Stimulated activated CD4-positive, alpha-beta T cell treated with anti-CD3 and anti-CD28 coated beads, Interleukin-12 subunit alpha, Interleukin-12 subunit beta, amount 100 ng/mL, for 24 hours (primary cell): ENCODE data around the gene ELMO1.
A peak's percentile ranks its signal among the peaks of the same experiment; 100 is the strongest.

Experiments
- DNase-seq, 2 experiments: peaks; one replicate each; pipeline ENCODE4 v3.0.0-alpha.2; 2020; ENCODE audit warnings: low read depth in 2 of 2

Gene ELMO1

DNA sequence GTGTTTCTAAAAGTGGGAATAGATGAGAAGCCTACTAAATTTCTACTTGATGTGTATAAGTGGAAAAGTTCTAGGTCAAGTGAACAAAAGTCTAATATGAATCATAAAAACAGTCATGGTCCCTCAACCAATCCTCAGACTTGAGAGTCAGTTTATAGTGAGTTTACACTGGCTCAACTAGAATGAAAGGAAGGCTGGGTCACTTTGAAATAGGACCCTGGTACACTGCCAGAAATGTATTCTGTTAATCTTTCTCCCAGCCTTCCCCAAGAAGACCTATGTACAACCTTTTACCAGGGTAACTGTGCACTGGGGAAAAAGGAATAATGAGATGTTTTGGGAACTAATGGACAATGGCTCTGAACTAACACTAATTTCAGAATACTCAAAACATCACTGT is 17.3 kb downstream of the ELMO1 start:
- no peak for DNase-seq

DNA sequence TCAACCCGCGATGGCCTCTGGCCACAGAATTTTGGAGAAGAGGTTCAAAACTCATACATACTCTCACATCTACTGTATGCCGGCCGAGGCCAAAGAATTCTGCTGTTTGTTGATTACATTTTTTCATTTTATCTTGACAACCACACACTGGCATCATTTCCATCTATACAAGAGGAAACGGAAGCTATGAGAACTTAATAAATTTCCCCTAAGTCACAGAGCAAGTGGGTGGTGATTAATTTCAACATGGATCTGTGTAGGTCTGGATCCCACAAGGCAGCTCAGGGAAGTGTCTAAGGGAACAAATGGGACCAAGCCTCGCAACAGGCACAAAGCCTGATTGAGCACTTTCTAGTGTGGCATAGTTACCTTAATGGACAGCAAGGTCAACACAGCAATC is 18.0 kb downstream of the ELMO1 start:
- DNase-seq, result no peak

DNA sequence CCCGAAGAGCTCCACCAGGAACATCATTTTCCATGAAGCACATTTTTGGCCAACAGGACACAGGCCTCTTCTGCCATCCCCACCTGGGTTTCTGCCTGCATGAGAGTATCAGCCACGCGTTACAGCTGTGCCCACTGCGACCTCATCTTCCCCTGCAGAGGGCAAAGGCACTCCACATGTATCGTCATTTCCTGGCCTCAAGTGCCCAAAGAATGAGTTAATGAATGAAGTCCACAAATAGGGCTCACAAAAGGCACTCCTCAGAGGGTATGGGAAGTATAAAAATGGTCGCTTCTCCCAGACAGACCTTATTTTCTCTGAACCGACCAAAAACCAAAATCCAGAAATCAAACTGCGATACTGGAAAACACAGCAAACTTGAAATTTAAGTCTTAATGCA is 18.5 kb downstream of the ELMO1 start:
- no peak for DNase-seq

DNA sequence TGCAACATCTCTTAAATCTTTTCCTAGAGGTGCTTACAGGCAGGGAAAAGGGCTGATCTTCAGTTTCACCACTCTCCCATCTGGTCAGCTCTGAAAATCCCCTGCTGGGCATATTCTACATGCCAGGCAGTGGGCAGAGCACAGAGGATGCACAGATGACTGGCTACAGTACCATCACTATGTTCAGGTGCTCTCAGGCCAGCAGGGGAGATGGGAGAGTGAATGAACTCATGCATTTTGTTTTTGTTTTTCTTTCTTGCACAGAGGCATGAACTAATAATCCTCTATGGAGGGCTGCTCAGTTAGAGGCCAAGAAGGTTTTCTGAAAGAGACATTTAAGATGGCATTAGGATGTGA is 19.3 kb downstream of the ELMO1 start:
- DNase-seq, result no peak

DNA sequence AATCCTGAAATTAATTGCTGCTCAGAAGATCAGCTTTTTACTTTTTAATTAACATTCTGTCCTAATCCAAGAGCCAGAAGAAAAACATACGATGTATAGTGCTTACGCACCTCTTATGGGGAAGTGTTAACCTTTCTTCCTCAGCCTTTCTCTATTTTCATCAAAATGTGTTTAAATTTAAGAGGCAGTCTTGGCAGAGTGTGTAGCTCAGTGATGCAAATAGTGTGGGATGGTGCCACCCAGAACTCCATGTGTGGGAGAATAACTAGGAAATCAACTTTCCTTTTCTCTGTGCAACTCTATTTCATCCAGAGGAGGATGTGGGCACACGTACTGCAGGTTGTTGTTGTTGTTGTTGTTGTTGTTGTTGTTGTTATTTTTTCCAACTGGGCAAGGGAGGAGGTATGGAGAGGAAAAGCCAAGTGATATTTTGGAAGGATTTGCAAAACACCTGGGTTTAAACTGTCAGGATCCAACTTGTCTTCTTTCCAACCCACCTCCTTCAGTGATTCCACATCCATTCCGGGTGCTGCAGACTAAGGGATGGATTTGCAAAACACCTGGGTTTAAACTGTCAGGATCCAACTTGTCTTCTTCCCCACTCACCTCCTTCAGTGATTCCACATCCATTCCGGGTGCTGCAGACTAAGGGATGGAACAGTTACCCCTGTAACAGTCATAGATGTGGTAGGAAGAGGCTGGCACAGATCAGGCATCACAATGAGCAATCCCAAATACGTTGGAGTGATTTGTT is 19.8 kb downstream of the ELMO1 start:
- DNase-seq, result no peak

DNA sequence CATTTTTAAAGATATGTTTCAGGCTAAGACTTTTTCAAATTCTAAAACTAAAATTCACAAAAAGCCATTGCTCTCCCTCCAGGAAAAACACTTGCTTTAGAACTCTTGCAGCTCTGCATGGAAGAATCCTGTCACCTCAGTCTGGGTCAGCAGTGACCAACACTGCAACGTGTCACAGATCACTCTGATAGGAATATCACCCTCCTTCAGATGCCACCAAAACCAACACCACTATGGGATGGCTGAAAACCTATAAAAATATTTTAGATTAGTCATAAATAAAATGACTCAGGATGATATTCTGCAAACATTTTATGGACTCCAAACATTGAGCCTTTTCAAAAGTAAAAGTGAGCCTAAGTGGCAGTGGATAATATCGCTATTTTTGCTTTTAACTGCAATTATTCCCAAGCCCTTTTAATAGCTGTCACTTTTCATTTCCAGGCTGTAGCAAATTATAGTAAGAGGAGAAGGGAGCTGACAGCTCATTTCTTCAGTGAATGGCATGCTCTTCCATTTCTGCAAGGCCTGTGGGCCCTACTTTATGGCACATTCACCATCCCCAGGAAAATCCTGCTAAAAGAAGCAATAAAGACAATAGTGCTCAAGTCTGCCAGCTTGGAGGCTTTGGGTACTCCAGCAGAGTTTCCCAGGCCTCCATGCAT is 21.3 kb downstream of the ELMO1 start:
- DNase-seq, result no peak

DNA sequence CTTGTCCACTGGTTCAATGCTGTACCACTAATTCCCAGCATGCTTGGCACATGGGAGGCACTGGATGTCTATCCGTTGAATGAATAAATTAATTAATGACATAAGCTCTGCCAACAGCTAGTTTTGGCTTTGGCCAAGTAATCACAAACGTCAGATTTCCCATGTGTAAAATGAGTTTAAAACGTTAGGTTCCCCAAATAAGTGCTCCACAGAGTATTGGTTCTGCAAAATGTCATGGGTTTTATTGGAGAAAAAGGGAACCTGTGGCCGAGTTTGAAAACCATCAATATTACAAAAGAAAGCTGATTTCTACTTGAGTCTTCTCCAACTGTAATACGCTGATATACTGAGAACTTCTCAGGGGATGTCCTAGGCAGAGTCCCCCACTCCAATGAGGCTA is 23.2 kb downstream of the ELMO1 start:
- DNase-seq, result no peak

DNA sequence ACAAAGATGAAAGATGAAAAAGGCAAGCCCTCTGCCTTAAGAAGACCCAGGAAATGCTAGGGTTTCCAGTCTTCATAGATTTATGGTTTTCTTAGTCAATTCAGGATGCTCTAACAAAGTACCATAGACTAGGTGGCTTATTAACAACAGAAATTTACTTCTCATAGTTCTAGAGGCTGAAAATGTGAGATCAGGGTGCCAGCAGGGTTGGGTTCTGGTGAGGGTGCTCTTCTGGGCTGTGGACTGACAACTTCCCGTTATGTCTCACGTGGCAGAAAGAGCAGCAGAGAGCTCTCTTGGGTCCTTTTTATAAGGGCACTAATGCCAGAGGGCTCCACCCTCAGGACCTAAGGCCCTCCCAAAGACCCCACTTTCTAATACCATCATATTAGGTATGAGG is 23.7 kb downstream of the ELMO1 start:
- DNase-seq, result no peak

DNA sequence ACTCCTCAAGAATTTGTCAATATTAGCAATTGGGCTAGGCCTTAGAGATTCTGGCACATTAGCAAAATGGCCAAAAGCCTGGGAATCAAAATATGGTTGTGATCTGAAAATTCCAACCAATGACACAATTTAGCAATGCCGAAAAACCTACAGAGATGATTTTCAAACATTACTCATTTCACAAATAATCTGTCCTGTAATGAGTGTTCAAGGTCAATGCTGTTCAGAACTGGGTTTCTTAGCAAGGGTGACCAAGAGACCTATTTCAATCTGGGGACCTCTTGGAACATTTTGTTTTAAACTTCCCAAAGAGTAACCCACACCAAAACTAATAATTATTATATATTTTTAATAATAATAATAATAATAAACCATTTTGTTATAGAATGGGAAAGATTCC is 24.1 kb downstream of the ELMO1 start:
- DNase-seq, result no peak

DNA sequence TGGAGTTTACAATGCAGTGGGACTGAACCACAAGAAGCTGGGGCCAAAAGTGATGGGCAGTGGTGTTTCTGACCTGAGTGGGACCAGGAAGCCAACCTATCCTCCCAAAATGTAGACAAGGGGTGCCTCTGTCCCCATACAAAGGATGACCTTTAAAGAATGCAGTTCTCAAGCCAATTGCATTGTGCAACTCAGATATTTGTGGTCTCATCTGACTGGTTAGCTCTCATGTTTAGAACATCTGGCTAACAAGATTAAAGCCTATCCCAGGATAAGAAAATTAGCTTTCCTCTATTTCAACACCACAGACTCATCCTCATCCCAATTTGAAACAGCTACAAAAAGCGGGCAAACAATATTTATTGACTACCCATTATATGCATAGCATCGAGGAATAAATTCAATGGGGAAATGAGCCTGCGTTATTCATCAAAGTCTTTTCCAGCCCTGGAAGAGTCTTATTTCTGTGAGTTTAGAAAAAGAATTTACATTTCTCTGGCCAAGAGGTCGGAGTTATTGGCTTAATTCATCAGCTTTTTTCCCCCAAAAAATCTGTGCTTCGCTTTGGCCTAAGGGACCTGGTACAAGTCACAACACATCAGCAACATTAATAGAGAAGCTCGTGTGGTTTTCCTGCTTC is 26.7 kb downstream of the ELMO1 start:
- DNase-seq, result no peak

DNA sequence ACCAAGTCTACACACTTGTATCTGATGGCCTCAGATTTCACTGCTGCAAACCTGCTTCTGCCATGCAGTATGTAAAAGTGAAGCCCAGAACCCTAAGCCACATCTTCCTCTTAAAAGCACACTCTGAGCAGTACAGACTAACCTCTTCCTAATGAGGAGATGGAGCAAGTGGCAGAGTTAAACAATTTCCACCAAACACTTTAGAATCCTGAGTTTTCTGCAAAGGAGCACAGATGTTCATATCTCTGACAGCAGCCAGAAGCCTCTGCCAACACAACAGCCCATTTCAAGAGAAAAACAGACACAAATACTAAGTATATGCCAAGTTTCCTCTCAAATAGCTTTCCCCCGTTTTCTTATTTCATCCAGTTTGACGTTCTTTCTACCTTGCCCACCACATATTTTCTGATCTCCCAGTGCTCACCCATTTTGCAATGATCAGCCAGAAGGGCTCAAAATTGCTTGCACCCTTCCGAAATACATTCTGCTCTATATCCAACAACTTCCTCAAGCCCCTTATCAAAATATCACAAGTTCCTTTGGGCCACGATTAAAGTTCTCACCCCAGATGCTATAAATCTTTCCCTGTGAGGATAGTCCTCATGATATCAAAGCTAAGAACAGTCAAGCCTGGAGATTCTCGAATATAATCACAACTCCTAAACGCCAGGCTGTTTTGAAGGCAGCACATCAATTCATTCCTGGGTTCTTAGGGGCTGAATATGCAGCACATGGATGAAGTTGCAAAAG is 27.5 kb downstream of the ELMO1 start:
- DNase-seq, result no peak

DNA sequence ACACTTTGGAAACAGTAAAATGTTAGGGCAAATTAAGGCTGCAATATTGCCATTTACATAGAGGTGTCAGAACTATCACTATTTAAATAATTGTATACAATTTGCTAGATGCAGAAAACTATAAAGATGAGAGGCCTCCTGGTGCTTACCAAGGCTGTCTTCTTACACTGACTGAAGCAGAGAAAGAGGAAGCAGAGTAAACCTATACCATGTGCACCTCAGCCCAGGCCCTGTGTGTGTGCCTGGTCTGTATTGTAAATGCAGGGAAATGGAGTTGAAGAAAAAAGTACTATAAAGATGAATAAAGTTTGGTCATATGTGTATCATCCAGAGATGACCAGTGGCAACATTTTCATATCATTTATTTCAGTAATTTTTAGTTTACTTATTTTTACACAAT is 29.2 kb downstream of the ELMO1 start:
- DNase-seq, result no peak

DNA sequence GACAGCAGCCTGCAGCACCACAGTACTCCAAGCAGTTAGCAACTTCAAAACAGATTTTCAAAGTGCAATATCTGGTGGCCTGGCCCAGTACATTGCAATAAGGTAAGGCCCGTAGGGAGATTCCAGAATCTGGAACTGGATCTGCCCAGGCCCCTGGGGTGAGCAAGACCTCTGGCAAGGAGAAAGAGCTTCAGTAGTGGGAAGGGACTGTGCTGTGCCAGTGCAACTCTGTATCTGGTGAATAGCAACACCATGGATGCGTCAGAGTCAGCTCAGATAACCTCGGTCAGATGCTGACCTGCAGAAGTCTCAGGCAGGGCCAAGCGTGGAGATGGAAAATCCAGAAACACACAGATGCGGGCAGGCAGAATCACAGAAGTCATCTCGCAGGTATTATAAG is 30.3 kb downstream of the ELMO1 start:
- DNase-seq, result no peak

DNA sequence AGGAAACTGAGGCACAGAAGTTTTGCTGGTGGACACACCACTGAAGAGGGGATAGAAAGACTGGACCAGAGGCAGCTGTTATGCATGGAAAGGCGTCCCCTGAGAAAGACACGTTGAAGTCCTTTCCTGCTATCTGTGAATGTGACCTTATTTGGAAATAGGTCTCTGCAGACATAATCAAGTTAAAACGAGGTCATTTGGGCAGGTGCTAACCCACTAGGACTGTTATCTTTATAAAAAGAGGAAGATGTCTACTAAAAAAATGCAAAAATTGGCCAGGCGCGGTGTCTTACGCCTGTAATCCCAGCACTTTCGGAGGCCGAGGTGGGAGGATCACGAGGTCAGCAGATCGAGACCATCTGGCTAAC is 31.6 kb downstream of the ELMO1 start:
- DNase-seq, result no peak

DNA sequence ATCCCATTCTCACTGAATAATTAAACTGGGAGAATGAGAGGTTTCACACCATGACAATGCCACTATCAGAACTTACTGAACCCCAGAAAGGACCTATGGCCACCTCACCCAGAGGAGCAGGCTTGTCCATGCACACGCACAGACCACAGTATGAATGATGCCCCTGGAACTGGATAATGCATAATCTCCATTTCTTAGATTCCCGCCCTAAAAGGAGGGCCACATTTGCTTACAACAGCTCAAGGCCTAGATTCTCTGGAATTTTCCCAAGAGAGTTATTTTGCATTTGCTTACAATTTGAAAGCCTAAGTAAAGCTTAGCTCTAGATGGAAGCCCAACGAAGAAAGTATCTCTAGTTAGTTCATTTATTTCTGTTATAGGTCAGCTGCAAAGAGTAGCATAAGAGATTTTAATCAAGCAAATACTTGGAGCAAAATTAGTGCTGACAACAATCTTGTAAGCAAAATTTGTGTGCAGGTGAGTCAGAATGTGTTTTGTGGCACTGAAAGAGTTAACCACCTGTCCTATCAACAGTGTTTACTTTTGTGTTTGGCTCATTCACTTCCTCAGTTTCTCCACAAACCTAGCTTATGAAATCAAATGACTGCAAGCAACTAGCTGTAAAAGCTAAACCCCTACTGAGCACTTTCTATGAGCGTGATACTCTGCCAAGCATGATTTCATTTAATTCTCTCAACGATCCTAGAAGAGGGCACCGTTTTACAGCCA is 32.1 kb downstream of the ELMO1 start:
- no peak for DNase-seq

DNA sequence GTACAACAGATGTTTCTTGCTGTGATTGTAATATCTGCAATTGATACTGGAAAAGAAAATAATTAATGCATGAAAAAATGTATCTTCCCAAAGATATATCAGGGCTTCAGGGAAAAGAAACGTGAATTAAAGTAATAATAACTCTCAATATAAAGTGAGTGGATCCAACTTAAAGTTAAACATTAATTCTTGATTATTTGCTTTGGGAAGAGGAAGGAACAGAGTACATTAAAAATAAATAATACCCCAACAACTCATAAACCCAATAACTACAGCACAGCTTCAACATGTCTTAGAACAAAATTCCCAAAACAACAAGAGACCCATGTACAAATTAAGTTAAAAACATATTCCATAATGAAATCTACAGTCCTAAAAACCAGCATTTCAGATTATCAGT is 33.0 kb downstream of the ELMO1 start:
- no peak for DNase-seq

DNA sequence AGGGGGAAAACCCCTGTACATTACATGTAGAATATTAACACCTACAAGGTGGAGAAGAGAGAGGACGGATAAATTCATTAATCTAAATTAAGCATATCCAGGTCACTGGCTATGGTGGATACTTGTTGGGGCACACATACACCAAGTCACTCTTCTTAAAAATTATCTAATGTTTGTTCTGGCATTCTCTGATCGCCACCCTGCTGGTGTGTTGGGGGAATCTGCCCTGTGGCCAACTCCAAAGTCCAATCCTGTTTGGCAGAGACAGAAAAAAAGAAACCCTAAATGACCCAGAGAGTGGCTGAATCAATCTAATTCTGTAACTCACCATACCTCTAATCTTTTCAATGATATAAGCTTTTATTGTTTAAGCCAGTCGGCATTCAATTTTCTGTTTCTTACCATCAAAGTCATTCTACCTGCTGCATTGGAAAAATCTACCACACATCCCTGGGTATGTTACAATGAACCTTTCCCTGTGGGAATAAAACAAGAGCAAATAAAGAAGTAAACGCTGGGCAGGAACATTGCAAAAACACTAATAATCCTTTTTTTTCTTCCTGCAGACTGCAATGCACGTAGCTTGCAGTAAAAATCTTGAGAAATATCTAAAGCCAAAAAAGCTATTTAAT is 34.2 kb downstream of the ELMO1 start:
- no peak for DNase-seq

DNA sequence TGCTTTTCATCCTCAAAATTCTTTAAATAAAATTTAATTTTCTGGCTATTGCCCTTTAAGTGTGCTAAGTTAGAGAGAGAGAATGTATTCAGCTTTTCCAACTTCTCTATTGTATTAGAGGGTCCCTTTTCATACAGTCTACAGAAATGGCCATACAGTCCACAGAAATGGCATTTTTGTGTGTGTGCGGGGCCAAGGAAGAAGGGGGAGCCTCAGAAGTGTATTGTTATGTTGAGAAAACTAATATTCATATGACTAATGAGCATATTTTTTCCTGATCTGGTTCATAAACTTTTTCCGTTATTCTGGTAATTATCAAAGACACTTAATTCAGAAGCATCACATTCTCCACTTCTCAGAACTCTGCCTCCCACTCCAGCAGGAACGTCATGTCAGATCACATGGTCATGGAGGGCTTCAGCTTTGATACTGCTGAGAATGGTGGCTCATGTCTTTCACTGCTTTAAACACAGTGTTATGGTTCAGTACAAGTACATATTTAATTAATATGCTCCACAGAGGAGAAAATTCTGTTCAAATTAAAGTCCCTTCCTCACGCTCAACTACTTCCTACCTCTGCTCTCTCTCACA is 37.1 kb downstream of the ELMO1 start:
- DNase-seq, result peak; percentile 24 to 39

DNA sequence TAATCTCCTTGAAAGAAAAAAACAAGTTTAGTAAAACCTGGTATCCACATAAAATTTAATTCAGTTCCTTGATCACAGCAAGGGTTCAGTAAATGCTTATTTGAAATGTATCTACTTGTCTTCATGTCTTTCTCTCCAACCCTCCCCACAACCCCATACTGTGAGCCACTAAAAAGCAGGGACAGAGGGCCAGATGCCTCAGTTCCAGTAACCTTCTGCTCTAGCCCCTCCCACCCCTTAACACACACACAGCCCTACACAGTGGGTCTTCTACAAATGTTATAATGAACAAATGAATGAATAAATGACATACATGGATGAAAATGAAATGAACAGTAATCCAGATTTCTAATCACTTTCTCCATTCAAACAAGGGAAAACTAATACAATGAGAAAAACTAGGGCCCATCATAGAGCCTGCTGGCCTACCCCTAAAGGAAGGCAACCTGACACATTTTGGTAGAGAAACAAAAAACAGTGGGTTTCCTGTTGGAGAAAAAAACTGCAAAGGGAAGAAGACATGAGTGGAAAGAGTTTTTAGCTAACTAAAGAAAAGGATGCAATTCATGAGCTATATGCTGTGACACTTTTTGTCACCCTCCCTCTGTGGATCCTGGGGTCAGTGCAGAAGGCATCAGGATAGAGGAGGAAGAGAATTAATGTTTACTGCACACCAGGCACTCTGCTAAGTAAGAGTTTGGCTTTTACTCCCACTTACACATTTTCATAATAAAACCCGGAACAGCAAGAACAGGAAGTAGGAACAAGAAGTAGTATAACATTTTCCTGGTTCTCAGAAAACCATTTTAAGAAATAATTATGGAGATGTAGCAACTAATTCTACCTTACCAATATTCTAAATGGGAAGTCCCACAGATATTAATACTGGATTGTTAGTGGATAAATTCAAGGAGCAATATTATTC is 38.1 kb downstream of the ELMO1 start:
- no peak for DNase-seq

DNA sequence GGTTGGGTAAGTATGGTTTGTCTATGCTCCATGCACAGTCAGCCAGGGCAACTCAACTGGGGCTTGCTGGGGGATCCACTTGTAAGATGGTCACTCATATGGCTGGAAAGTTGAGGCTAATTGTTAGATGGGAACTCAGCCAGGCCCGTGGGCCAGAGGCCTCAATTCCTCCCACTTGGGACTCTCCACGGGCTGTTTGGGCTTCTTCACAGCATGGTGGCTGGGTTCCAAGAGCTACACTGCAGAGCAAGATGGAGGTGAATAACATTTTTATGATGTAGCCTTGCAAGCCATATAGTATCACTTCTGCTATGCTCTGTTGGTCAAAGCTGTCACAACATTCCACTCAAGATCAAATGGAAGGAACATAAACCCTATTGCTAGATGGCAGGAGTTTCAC is 39.2 kb downstream of the ELMO1 start:
- no peak for DNase-seq
